ENCODE measurements around the gene CNTN6. TPM values are rescaled to one million over a fixed set of nuclear protein-coding genes. Genes with fewer than 3 reads are reported as not detected.

Gene CNTN6
- total and polyA plus RNA-seq, 2 experiments from 2014 or later, result 0.21 TPM; not detected in 1

- Histone ChIP-seq H3K27me3 (peaks cover 67% of the 10 kb centered on the region), H3K9me3 (ENCODE audit: low read depth) (no peaks in the 10 kb centered on the region), H3K4me3 (no peak overlapping the region)
These were observed 124.0 kb downstream of the CNTN6 start for GRCh38 chr3:1216856-1217255.

GRCh38 chr3:1227111-1227510, 134.3 kb downstream of the CNTN6 start:
- no peaks in the 10 kb centered on the region for H3K27me3 ChIP-seq
- DNase-seq (ENCODE audit: low read depth in 1 of 2, low spot score in 1 of 2), result no peak
- no peak overlapping the region for H3K27ac ChIP-seq
- H3K9me3 ChIP-seq (ENCODE audit: low read depth), result no peaks in the 10 kb centered on the region
- no peak for TF ChIP-seq CTCF (IDR thresholded peaks at IDR 0.05; ENCODE audit: low read depth, low read length)
- no peaks in the 10 kb centered on the region for H3K36me3 ChIP-seq
- no peak overlapping the region for H3K4me3 ChIP-seq
- no peaks in the 10 kb centered on the region for H3K4me1 ChIP-seq (ENCODE audit: low read depth)

More at GRCh38 chr3:1216856-1217255, 124.0 kb downstream of the CNTN6 start:
- no peaks in the 10 kb centered on the region for H3K36me3 ChIP-seq
- H3K4me1 ChIP-seq (ENCODE audit: low read depth), result no peaks in the 10 kb centered on the region
- no peak for DNase-seq (ENCODE audit: low read depth in 1 of 2, low spot score in 1 of 2)
- H3K27ac ChIP-seq, result no peak overlapping the region
- no peak for TF ChIP-seq CTCF (IDR thresholded peaks at IDR 0.05; ENCODE audit: low read depth, low read length)

- Histone ChIP-seq H3K4me1 (ENCODE audit: low read depth) (no peaks in the 10 kb centered on the region), H3K27ac (no peak overlapping the region), H3K36me3 (no peaks in the 10 kb centered on the region), H3K9me3 (ENCODE audit: low read depth) (no peaks in the 10 kb centered on the region), H3K4me3 (no peak overlapping the region), H3K27me3 (no peaks in the 10 kb centered on the region)
- TF ChIP-seq CTCF (IDR thresholded peaks at IDR 0.05; ENCODE audit: low read depth, low read length), result no peak
- DNase-seq (ENCODE audit: low read depth in 1 of 2, low spot score in 1 of 2), result no peak
These were observed 135.5 kb downstream of the CNTN6 start for GRCh38 chr3:1228289-1228688.

- H3K9me3 ChIP-seq (ENCODE audit: low read depth), result no peaks in the 10 kb centered on the region
- no peak overlapping the region for H3K4me3 ChIP-seq
- no peaks in the 10 kb centered on the region for H3K4me1 ChIP-seq (ENCODE audit: low read depth)
- no peaks in the 10 kb centered on the region for H3K27me3 ChIP-seq
- DNase-seq (ENCODE audit: low read depth in 1 of 2, low spot score in 1 of 2), result no peak
- H3K27ac ChIP-seq, result no peak overlapping the region
- no peaks in the 10 kb centered on the region for H3K36me3 ChIP-seq
- TF ChIP-seq CTCF (IDR thresholded peaks at IDR 0.05; ENCODE audit: low read depth, low read length), result no peak
These were observed 138.1 kb downstream of the CNTN6 start for GRCh38 chr3:1230920-1231319.

GRCh38 chr3:1232276-1232675, 139.5 kb downstream of the CNTN6 start:
- DNase-seq (ENCODE audit: low read depth in 1 of 2, low spot score in 1 of 2), result no peak
- Histone ChIP-seq H3K27me3 (no peaks in the 10 kb centered on the region), H3K9me3 (ENCODE audit: low read depth) (no peaks in the 10 kb centered on the region), H3K27ac (no peak overlapping the region), H3K36me3 (no peaks in the 10 kb centered on the region), H3K4me1 (ENCODE audit: low read depth) (no peaks in the 10 kb centered on the region), H3K4me3 (no peak overlapping the region)
- no peak for TF ChIP-seq CTCF (IDR thresholded peaks at IDR 0.05; ENCODE audit: low read depth, low read length)
